Measurements from ENCODE around the gene ZKSCAN5. TPM values are rescaled to one million over a fixed set of nuclear protein-coding genes. Genes with fewer than 3 reads are reported as not detected.

Gene ZKSCAN5
- total and polyA plus RNA-seq, 2 of the 8 experiments (the other 6 are each of a cell fraction or from before 2014, with no cell fraction given) = 5.3 to 13.5 TPM

GRCh38 chr7:99541212-99541611 is 36.8 kb downstream of the ZKSCAN5 start:
- no peak overlapping the region for H3K4ac ChIP-seq (replicated peaks; ENCODE audit: insufficient read length, low read depth, low read length)
- H3K9me3 ChIP-seq (ENCODE audit: insufficient read depth in 2 of 2, low read depth in 1 of 2, low read length in 1 of 2) = peaks cover 27 to 32% of the 10 kb centered on the region in 2 experiments
- ChIA-PET POLR2A (ENCODE audit: partially characterized antibody) (no interaction called here), CTCF (ENCODE audit: partially characterized antibody) (interaction anchor here (1.2 kb wide), 1 partner anchor 23 kb away, joined by 3 read pairs; no protein-coding TSS in a partner anchor)
- no peaks in the 10 kb centered on the region for H3K23me2 ChIP-seq (ENCODE audit: low read depth, low read length)
- no peak overlapping the region for H3K27ac ChIP-seq (ENCODE audit: low read depth, low read length)
- no peaks in the 10 kb centered on the region for H4K20me1 ChIP-seq (replicated peaks in 1 of 2; ENCODE audit: control insufficient read depth in 1 of 2, insufficient read depth in 2 of 2, low read length in 2 of 2)
- H4K5ac ChIP-seq (ENCODE audit: insufficient read length, low read depth, low read length) = no peak overlapping the region
- H2BK12ac ChIP-seq (ENCODE audit: low read depth, low read length) = no peak overlapping the region
- H4K91ac ChIP-seq (replicated peaks; ENCODE audit: insufficient read length, low read length) = no peak overlapping the region
- no peak overlapping the region for H3K14ac ChIP-seq (ENCODE audit: insufficient read length)
- no peaks in the 10 kb centered on the region for H3K79me2 ChIP-seq (ENCODE audit: control insufficient read depth in 1 of 2, insufficient read depth in 2 of 2, low read length in 2 of 2)
- H2AK5ac ChIP-seq (ENCODE audit: low read depth, low read length) = no peak overlapping the region
- H3K56ac ChIP-seq (replicated peaks; ENCODE audit: insufficient read length, low read depth, low read length) = no peak overlapping the region
- WGBS, 2 experiments (ENCODE audit: extremely low coverage in 1 of 2, insufficient coverage in 1 of 2, insufficient read length in 1 of 2, insufficient replicate concordance in 2 of 2, low coverage in 1 of 2, low lambda C conversion rate in 2 of 2, missing lambda C conversion rate in 1 of 2) = 84% methylated on average over 9 of the region's 9 CpGs; no CpG with 5 or more reads in 1 of the 2 experiments
- no peak overlapping the region for H2BK120ac ChIP-seq (replicated peaks; ENCODE audit: low read depth, low read length)
- no peak overlapping the region for H2BK15ac ChIP-seq (ENCODE audit: low read length)
- H2BK5ac ChIP-seq (ENCODE audit: low read depth, low read length) = no peak overlapping the region
- H2BK20ac ChIP-seq (ENCODE audit: low read length) = no peak overlapping the region
- no peak overlapping the region for H3K18ac ChIP-seq (ENCODE audit: extremely low read depth, low read length)
- no peak overlapping the region for H3K9ac ChIP-seq (replicated peaks in 1 of 4; ENCODE audit: extremely low read depth in 1 of 4, low read depth in 3 of 4, low read length in 3 of 4)
- H3K4me1 ChIP-seq (replicated peaks in 1 of 4; ENCODE audit: control insufficient read depth in 3 of 4, insufficient read depth in 4 of 4, low read length in 3 of 4) = no peaks in the 10 kb centered on the region
- H4K8ac ChIP-seq (ENCODE audit: extremely low read depth, insufficient read depth, low read length) = no peak overlapping the region
- H3K27me3 ChIP-seq (replicated peaks in 1 of 4; ENCODE audit: control insufficient read depth in 3 of 4, extremely low read depth in 1 of 4, insufficient read depth in 3 of 4, low read length in 3 of 4) = no peaks in the 10 kb centered on the region
- no peaks in the 10 kb centered on the region; a peak in 1 of 8 replicates for H3K36me3 ChIP-seq (ENCODE audit: control insufficient read depth in 2 of 4, insufficient read depth in 4 of 4, low read length in 3 of 4)
- no peak overlapping the region for H3K4me3 ChIP-seq (ENCODE audit: extremely low read depth in 1 of 4, insufficient read depth in 2 of 4, low read depth in 3 of 4, low read length in 4 of 4)
- H3K79me1 ChIP-seq (ENCODE audit: low read depth, low read length) = no peaks in the 10 kb centered on the region
- no peak overlapping the region for H2AFZ ChIP-seq (ENCODE audit: low read length)
- FAIRE-seq (no peak), DNase-seq (ENCODE audit: low read depth in 1 of 2, low spot score in 2 of 2) (no peak)
- no peak overlapping the region for H3K4me2 ChIP-seq (ENCODE audit: insufficient read depth in 1 of 2, low read depth in 2 of 2, low read length in 2 of 2)
- no peak overlapping the region for H3K23ac ChIP-seq (ENCODE audit: insufficient read length)
- TF ChIP-seq EGR1 (IDR thresholded peaks at IDR 0.05; ENCODE audit: borderline replicate concordance, low read depth, low read length) (no peak), GABPA (IDR thresholded peaks at IDR 0.05; ENCODE audit: borderline replicate concordance, insufficient read depth, low read length) (no peak), EP300 (IDR thresholded peaks at IDR 0.05; ENCODE audit: borderline replicate concordance in 1 of 2, low read depth in 2 of 2, low read length in 2 of 2) (no peak), ASH2L (IDR thresholded peaks at IDR 0.05; ENCODE audit: low read length) (no peak), RNF2 (IDR thresholded peaks at IDR 0.05; ENCODE audit: borderline replicate concordance, low read depth, low read length, missing control alignments, poor library complexity, severe bottlenecking) (no peak), GTF2F1 (IDR thresholded peaks at IDR 0.05; ENCODE audit: borderline replicate concordance, low read depth, low read length) (no peak), KDM1A (IDR thresholded peaks at IDR 0.05; ENCODE audit: borderline replicate concordance, low read length) (no peak), JUND (IDR thresholded peaks at IDR 0.05; ENCODE audit: low read length) (no peak), NRF1 (IDR thresholded peaks at IDR 0.05; ENCODE audit: low read depth, low read length) (no peak), RBBP5 (IDR thresholded peaks at IDR 0.05; ENCODE audit: borderline replicate concordance, low read depth, low read length) (no peak)
- TF ChIP-seq, protein P1, sequence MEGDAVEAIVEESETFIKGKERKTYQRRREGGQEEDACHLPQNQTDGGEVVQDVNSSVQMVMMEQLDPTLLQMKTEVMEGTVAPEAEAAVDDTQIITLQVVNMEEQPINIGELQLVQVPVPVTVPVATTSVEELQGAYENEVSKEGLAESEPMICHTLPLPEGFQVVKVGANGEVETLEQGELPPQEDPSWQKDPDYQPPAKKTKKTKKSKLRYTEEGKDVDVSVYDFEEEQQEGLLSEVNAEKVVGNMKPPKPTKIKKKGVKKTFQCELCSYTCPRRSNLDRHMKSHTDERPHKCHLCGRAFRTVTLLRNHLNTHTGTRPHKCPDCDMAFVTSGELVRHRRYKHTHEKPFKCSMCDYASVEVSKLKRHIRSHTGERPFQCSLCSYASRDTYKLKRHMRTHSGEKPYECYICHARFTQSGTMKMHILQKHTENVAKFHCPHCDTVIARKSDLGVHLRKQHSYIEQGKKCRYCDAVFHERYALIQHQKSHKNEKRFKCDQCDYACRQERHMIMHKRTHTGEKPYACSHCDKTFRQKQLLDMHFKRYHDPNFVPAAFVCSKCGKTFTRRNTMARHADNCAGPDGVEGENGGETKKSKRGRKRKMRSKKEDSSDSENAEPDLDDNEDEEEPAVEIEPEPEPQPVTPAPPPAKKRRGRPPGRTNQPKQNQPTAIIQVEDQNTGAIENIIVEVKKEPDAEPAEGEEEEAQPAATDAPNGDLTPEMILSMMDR (IDR thresholded peaks at IDR 0.05; ENCODE audit: control extremely low read depth in 1 of 3, insufficient read depth in 1 of 3, low read depth in 1 of 3, low read length in 3 of 3) = no peak
